ENCODE data around the gene TEF.
A peak's percentile ranks its signal among the peaks of the same experiment; 100 is the strongest.

TEF gene

GRCh38 chr22:41403532-41404318, 22.0 kb downstream of the TEF start:
- H3K27me3 ChIP-seq (ENCODE audit: low read depth, low read length): no peaks in the 10 kb centered on the region
- peak overlapping the region; percentile 82 for H2AFZ ChIP-seq (ENCODE audit: low read depth, low read length)
- H3K79me2 ChIP-seq (ENCODE audit: low read length): no peaks in the 10 kb centered on the region
- H3K4me3 ChIP-seq (ENCODE audit: low read length): peak overlapping the region; percentile 51
- no peaks in the 10 kb centered on the region for H3K9me3 ChIP-seq (ENCODE audit: insufficient read depth, low read length)
- peaks cover 2% of the 10 kb centered on the region for H3K36me3 ChIP-seq (replicated peaks; ENCODE audit: low read depth, low read length)
- TF ChIP-seq CTCF (IDR thresholded peaks at IDR 0.05; ENCODE audit: low read depth, low read length) (peak; percentile 98), EZH2phosphoT487 (IDR thresholded peaks at IDR 0.05; ENCODE audit: low read depth) (no peak)
- no peak overlapping the region for H3K9ac ChIP-seq (ENCODE audit: low read length)
- peak overlapping the region; percentile 60 for H3K4me2 ChIP-seq (ENCODE audit: low read length)
- H3K27ac ChIP-seq (ENCODE audit: low read length): no peak overlapping the region
- H3K4me1 ChIP-seq (ENCODE audit: low read length): peaks cover 2% of the 10 kb centered on the region; the same call in 1 of the 2 replicates
- no peaks in the 10 kb centered on the region for H4K20me1 ChIP-seq (ENCODE audit: insufficient read depth, low read length)

- Histone ChIP-seq H2AFZ (ENCODE audit: low read depth, low read length) (no peak overlapping the region), H4K20me1 (ENCODE audit: insufficient read depth, low read length) (no peaks in the 10 kb centered on the region), H3K27ac (ENCODE audit: low read length) (no peak overlapping the region), H3K27me3 (ENCODE audit: low read depth, low read length) (no peaks in the 10 kb centered on the region), H3K4me2 (ENCODE audit: low read length) (no peak overlapping the region), H3K4me1 (ENCODE audit: low read length) (peaks cover 2% of the 10 kb centered on the region; the same call in 1 of the 2 replicates), H3K36me3 (replicated peaks; ENCODE audit: low read depth, low read length) (no peaks in the 10 kb centered on the region), H3K4me3 (ENCODE audit: low read length) (no peak overlapping the region), H3K9me3 (ENCODE audit: insufficient read depth, low read length) (no peaks in the 10 kb centered on the region), H3K9ac (ENCODE audit: low read length) (no peak overlapping the region), H3K79me2 (ENCODE audit: low read length) (no peaks in the 10 kb centered on the region)
- TF ChIP-seq EZH2phosphoT487 (IDR thresholded peaks at IDR 0.05; ENCODE audit: low read depth) (no peak), CTCF (IDR thresholded peaks at IDR 0.05; ENCODE audit: low read depth, low read length) (no peak)
Measured at GRCh38 chr22:41405588-41405987, 23.8 kb downstream of the TEF start.

- no peak overlapping the region for H3K27ac ChIP-seq (ENCODE audit: low read length)
- no peaks in the 10 kb centered on the region for H3K9me3 ChIP-seq (ENCODE audit: insufficient read depth, low read length)
- H3K79me2 ChIP-seq (ENCODE audit: low read length): peaks cover 3% of the 10 kb centered on the region
- no peak for TF ChIP-seq EZH2phosphoT487 (IDR thresholded peaks at IDR 0.05; ENCODE audit: low read depth)
- TF ChIP-seq CTCF (IDR thresholded peaks at IDR 0.05; ENCODE audit: low read depth, low read length): no peak
- H3K9ac ChIP-seq (ENCODE audit: low read length): no peak overlapping the region
- no peak overlapping the region for H3K4me2 ChIP-seq (ENCODE audit: low read length)
- H3K27me3 ChIP-seq (ENCODE audit: low read depth, low read length): no peaks in the 10 kb centered on the region
- H3K4me3 ChIP-seq (ENCODE audit: low read length): no peak overlapping the region
- H2AFZ ChIP-seq (ENCODE audit: low read depth, low read length): no peak overlapping the region
- peaks cover 2% of the 10 kb centered on the region; the same call in 1 of the 2 replicates for H3K4me1 ChIP-seq (ENCODE audit: low read length)
- H4K20me1 ChIP-seq (ENCODE audit: insufficient read depth, low read length): no peaks in the 10 kb centered on the region
- H3K36me3 ChIP-seq (replicated peaks; ENCODE audit: low read depth, low read length): no peaks in the 10 kb centered on the region
Measured at GRCh38 chr22:41406410-41406809, 24.7 kb downstream of the TEF start.

GRCh38 chr22:41407433-41407832, 25.7 kb downstream of the TEF start:
- Histone ChIP-seq H3K27ac (ENCODE audit: low read length) (no peak overlapping the region), H2AFZ (ENCODE audit: low read depth, low read length) (no peak overlapping the region), H3K9me3 (ENCODE audit: insufficient read depth, low read length) (no peaks in the 10 kb centered on the region), H3K4me1 (ENCODE audit: low read length) (peaks cover 11% of the 10 kb centered on the region), H3K4me2 (ENCODE audit: low read length) (no peak overlapping the region), H3K4me3 (ENCODE audit: low read length) (no peak overlapping the region), H3K27me3 (ENCODE audit: low read depth, low read length) (no peaks in the 10 kb centered on the region), H4K20me1 (ENCODE audit: insufficient read depth, low read length) (no peaks in the 10 kb centered on the region), H3K36me3 (replicated peaks; ENCODE audit: low read depth, low read length) (no peaks in the 10 kb centered on the region), H3K79me2 (ENCODE audit: low read length) (peaks cover 12% of the 10 kb centered on the region), H3K9ac (ENCODE audit: low read length) (no peak overlapping the region)
- TF ChIP-seq CTCF (IDR thresholded peaks at IDR 0.05; ENCODE audit: low read depth, low read length) (no peak), EZH2phosphoT487 (IDR thresholded peaks at IDR 0.05; ENCODE audit: low read depth) (no peak)

All from OCI-LY3 (cell line).